Natural killer cell (primary cell): Measurements from ENCODE around the gene FYB2. TPM values are rescaled to one million over a fixed set of nuclear protein-coding genes. Genes with fewer than 3 reads are reported as not detected.

ENCODE experiments used
- ATAC-seq, 3 donors: fragments of 150-1000 bp in 2 of 3; fragments of 200-7000 bp in 1 of 3; cut with Tn5 transposase; 1 replicate in 1 of 3; 2 replicates in 2 of 3; pipeline ENCODE4 v1.10.0; 2021; ENCODE audit warnings: mild to moderate bottlenecking in 2 of 3, moderate library complexity in 2 of 3
- DNase-seq, 2 donors: peaks; one replicate each; pipeline versions ENCODE4 v3.0.0 to v3.0.0-alpha.2; 2013 to 2021; ENCODE audit warnings: mixed read lengths in 1 of 2
- H3K27ac ChIP-seq: one replicate; pipeline ENCODE4 v1.5.1; 2013; ENCODE audit warnings: mild to moderate bottlenecking, low read length
- H3K27me3 ChIP-seq: one replicate; pipeline ENCODE4 v1.6.1; 2013; ENCODE audit warnings: low read length; ENCODE audit not compliant: control insufficient read depth, insufficient read depth
- H3K36me3 ChIP-seq: one replicate; pipeline ENCODE4 v1.6.1; 2013; ENCODE audit warnings: low read length; ENCODE audit not compliant: control insufficient read depth, insufficient read depth
- H3K4me1 ChIP-seq: one replicate; pipeline ENCODE4 v1.6.1; 2013; ENCODE audit warnings: low read length; ENCODE audit not compliant: control insufficient read depth, insufficient read depth
- H3K4me3 ChIP-seq: one replicate; pipeline ENCODE4 v1.5.1; 2013; ENCODE audit warnings: low read length
- H3K9me3 ChIP-seq: one replicate; pipeline ENCODE4 v1.6.1; 2013; ENCODE audit warnings: low read length; ENCODE audit not compliant: control insufficient read depth, insufficient read depth
- H3K27ac Mint-ChIP-seq, 2 donors: one replicate each; pipeline ENCODE4 v1.8.0; 2022; ENCODE audit warnings: mild to moderate bottlenecking in 2 of 2, mixed read lengths in 2 of 2, moderate library complexity in 1 of 2
- H3K27me3 Mint-ChIP-seq, 2 donors: one replicate each; pipeline ENCODE4 v1.8.0; 2022; ENCODE audit warnings: low read depth in 2 of 2, mixed read lengths in 2 of 2
- H3K36me3 Mint-ChIP-seq: one replicate; pipeline ENCODE4 v1.8.0; 2022; ENCODE audit warnings: mixed read lengths
- H3K4me1 Mint-ChIP-seq, 2 donors: one replicate each; pipeline ENCODE4 v1.8.0; 2022; ENCODE audit warnings: mixed read lengths in 2 of 2
- H3K4me3 Mint-ChIP-seq: one replicate; pipeline ENCODE4 v1.8.0; 2022; ENCODE audit warnings: mild to moderate bottlenecking, moderate library complexity, mixed read lengths
- H3K9me3 Mint-ChIP-seq, 2 donors: one replicate each; pipeline ENCODE4 v1.8.0; 2022; ENCODE audit warnings: mixed read lengths in 2 of 2
- CTCF ChIP-seq: fragments of 200-600 bp; IDR thresholded peaks from one replicate; pipeline ENCODE4 v1.8.0; 2022; ENCODE audit warnings: antibody characterized with exemption
- WGBS: methylation state at CpG from one replicate; pipeline ENCODE4 v1.1.7; 2013; ENCODE audit warnings: missing lambda C conversion rate; ENCODE audit not compliant: insufficient coverage; 5-methylcytosine and 5-hydroxymethylcytosine counted together
- intact Hi-C: fragments of 100-400 bp; cut with micrococcal nuclease; formaldehyde crosslinking; loops from one replicate; pipeline ENCODE4 v1.14.2; 2022
- total RNA-seq, 4 donors: library from RNA; stranded (reverse); fragments of 120-200 nt in 1 of 4; gene quantifications; one replicate each; pipeline versions ENCODE4 v1.2.3 to v1.2.4, GENCODE V29; 2013 to 2022

The FYB2 gene
- total RNA-seq, 3 donors from 2014 or later (not counting 1 experiment from before 2014, with no cell fraction given), result not detected

GRCh38 chr1:56803561-56804156, 15.5 kb downstream of the FYB2 start:
- no peaks in the 10 kb centered on the region for H3K4me1 ChIP-seq
- Mint-ChIP-seq H3K4me3 (no peak overlapping the region), H3K9me3 (no peaks in the 10 kb centered on the region), H3K4me1 (no peaks in the 10 kb centered on the region), H3K27ac (no peak overlapping the region), H3K36me3 (no peaks in the 10 kb centered on the region), H3K27me3 (peaks cover 0 to 3% of the 10 kb centered on the region in 2 donors)
- intact Hi-C loops, result no loop called here
- ATAC-seq (no peak), DNase-seq (no peak)
- no peaks in the 10 kb centered on the region for H3K27me3 ChIP-seq
- H3K9me3 ChIP-seq, result no peaks in the 10 kb centered on the region
- no peaks in the 10 kb centered on the region for H3K36me3 ChIP-seq
- H3K4me3 ChIP-seq, result no peak overlapping the region
- H3K27ac ChIP-seq, result no peak overlapping the region
- TF ChIP-seq CTCF, result no peak
- 74% methylated on average over 5 of the region's 5 CpGs for WGBS

GRCh38 chr1:56799605-56800400, 19.4 kb downstream of the FYB2 start:
- Histone ChIP-seq H3K27me3 (no peaks in the 10 kb centered on the region), H3K9me3 (no peaks in the 10 kb centered on the region), H3K4me3 (no peak overlapping the region), H3K27ac (no peak overlapping the region), H3K4me1 (no peaks in the 10 kb centered on the region), H3K36me3 (no peaks in the 10 kb centered on the region)
- H3K27ac Mint-ChIP-seq, result no peak overlapping the region
- no peaks in the 10 kb centered on the region for H3K9me3 Mint-ChIP-seq
- no peak for TF ChIP-seq CTCF
- ATAC-seq (no peak), DNase-seq (no peak)
- H3K4me1 Mint-ChIP-seq, result no peaks in the 10 kb centered on the region
- WGBS, result 88% methylated on average over 5 of the region's 7 CpGs
- intact Hi-C loops, result no loop called here
- H3K27me3 Mint-ChIP-seq, result peaks cover 8 to 13% of the 10 kb centered on the region in 2 donors
- H3K36me3 Mint-ChIP-seq, result no peaks in the 10 kb centered on the region
- no peak overlapping the region for H3K4me3 Mint-ChIP-seq

GRCh38 chr1:56798053-56798471, 21.1 kb downstream of the FYB2 start:
- H3K4me1 Mint-ChIP-seq, result no peaks in the 10 kb centered on the region
- H3K36me3 ChIP-seq, result no peaks in the 10 kb centered on the region
- TF ChIP-seq CTCF, result no peak
- no peak overlapping the region for H3K27ac ChIP-seq
- H3K9me3 Mint-ChIP-seq, result no peaks in the 10 kb centered on the region
- ATAC-seq, result no peak
- WGBS, result 60% methylated on average over 3 of the region's 3 CpGs
- no peak overlapping the region for H3K27ac Mint-ChIP-seq
- H3K4me1 ChIP-seq, result no peaks in the 10 kb centered on the region
- H3K4me3 ChIP-seq, result no peak overlapping the region
- H3K36me3 Mint-ChIP-seq, result no peaks in the 10 kb centered on the region
- H3K27me3 Mint-ChIP-seq, result peaks cover 13 to 23% of the 10 kb centered on the region in 2 donors
- H3K27me3 ChIP-seq, result no peaks in the 10 kb centered on the region
- H3K4me3 Mint-ChIP-seq, result no peak overlapping the region
- DNase-seq, result no peak
- intact Hi-C loops, result no loop called here
- H3K9me3 ChIP-seq, result no peaks in the 10 kb centered on the region
